Transverse colon (tissue), 3 donors: ENCODE data around the gene SPRR5.

Experiments
- CTCF ChIP-seq, 5 experiments: fragments of 200-600 bp in 3 of 5; fragments of 450-650 bp in 2 of 5; sonication (generic) in 3 of 5; IDR thresholded peaks; 1 replicate in 2 of 5; 2 replicates in 3 of 5; pipeline ENCODE4 v1.5.1; 2016 to 2017; ENCODE audit warnings: antibody characterized with exemption in 5 of 5, inconsistent platforms in 3 of 5, mild to moderate bottlenecking in 2 of 5, moderate library complexity in 1 of 5
- EP300 ChIP-seq: sonication (generic); formaldehyde crosslinking; IDR thresholded peaks from one replicate; pipeline ENCODE4 v1.6.1; 2017; ENCODE audit warnings: antibody characterized with exemption, low read depth
- POLR2A ChIP-seq: fragments of 450-650 bp; IDR thresholded peaks from one replicate; pipeline ENCODE4 v1.6.1; 2016; ENCODE audit warnings: antibody characterized with exemption, mild to moderate bottlenecking, moderate library complexity

- TF ChIP-seq CTCF (IDR thresholded peaks at IDR 0.05) (no peak), POLR2A (no peak), EP300 (no peak)
Measured at GRCh38 chr1:152996633-152997400, 49.8 kb downstream of the SPRR5 start.
